ENCODE measurements around the gene NODAL.
"Not testable (repeated sequence)": the region's sequence is repeated elsewhere in the genome, so short reads cannot be mapped to it uniquely, and the experiment has no call there.

NODAL gene

GRCh38 chr10:70441161-70441894 lies at the start of gene NODAL:
Gene NODAL, minus strand, starts transcription at chr10:70441681. Its CDS starts 14 bp downstream, at chr10:70441667.
- no peak for DNase-seq

GRCh38 chr10:70490142-70490541 lies 48.7 kb upstream of the NODAL start:
- DNase-seq: no peak

- DNase-seq: no peak
Measured at GRCh38 chr10:70487824-70488223, 46.3 kb upstream of the NODAL start.

- DNase-seq: not testable (repeated sequence)
Measured at GRCh38 chr10:70483872-70484271, 42.4 kb upstream of the NODAL start.

DNA sequence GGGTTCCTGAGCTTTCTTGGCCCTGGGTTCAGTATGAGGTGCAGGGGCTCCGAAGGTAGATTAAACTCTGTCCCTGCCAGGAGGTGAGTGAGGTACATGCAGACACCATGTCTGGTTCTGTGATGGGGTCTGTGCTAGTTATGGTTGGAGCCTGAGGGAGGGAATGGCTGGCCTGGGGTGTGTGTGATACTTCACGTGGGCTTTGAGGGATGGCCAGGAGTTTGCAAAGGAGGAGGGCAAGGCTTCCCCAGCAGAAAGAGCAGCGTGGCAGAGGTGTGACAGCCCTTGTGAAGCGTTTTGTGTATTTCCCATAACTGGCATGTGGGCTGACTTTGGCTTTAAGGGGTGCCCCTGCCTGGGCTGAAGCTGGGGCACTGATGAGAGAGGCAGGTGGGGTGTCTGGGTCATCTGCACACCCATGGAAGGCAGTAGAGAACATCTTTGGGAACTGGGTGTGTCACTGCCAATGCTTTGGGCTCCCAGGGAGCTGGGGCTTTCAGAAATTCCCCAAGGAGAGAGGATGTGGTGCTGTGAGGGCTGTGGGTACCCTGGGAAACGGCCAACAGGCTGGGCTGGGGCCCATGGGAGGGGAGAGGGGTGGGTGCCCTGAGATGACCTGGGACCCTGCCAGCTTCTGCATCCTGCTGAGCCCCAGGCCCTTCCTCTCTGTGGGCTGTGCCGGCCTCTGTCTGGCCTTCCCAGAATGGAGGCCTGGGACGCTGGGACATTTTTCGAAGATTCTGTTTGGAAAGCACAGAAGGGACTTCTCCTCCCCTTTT lies 41.7 kb upstream of the NODAL start:
- DNase-seq: no peak

DNA sequence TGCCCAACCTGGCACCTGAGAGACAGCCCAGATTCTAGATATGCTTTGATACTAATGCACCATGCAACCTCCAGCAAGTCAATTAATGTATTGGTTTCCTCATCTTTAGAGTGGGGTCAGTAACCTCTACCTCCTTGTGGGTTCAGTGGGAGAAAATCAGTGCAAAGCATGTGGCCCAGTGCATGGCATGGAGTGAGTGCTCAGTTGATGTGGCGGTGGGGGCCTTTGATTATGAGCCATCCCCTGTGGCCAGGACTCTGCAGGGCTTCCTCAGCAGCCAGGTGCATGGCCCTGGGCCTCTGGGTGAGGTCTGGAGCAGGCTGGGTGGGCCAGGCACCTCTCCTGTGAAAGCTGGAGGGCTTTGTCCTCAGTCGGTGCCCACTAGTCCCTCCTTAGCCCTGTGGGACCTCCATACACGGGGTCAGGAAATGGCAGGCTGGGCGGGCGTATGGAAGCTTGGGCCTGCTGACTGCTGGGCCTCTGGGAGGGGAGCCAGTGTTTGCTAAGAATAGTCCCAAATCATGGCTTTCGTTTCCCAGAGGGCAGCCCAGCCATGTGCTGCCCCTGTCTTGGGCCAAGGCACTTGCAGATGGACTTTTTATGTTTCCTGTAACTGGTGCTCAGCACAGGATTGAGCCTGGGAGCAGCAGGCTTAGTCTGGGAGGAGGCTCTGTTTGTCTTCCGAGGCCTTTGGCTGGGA lies 40.5 kb upstream of the NODAL start:
- no peak for DNase-seq

GRCh38 chr10:70481105-70481504 lies 39.6 kb upstream of the NODAL start:
- no peak for DNase-seq

- no peak for DNase-seq
Measured at GRCh38 chr10:70480239-70480861, 38.9 kb upstream of the NODAL start.

DNA sequence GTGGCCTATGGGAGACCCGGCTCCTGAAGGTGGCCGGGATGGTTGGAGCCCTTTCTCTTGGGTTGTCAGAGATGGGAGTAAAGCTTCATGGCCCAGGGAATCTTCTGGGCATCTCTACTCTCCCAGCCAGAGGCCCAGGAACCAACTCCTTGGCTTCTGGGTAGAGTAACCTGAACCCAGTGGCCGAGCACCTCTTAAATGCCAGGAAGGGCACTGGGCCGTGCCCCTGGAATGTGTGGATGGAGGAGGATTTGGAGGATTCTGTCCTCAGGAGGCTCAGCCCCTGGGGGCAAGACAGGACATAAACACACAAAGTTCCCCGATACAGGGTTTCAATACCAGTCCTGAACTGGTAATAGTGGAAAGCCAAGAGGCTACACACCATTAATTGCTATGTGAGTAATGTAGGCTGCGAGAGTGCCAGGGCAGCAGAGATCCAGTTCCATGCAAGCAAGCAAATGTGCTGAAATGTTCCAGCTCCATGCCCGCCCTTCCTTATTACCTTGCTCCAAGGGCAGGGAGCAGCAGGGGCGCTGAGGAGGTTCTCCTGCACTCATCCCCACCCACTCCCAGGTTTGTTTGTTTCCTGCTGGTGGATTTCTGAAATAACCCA lies 38.3 kb upstream of the NODAL start:
- no peak for DNase-seq

GRCh38 chr10:70479165-70479581 lies 37.7 kb upstream of the NODAL start:
- no peak for DNase-seq

DNA sequence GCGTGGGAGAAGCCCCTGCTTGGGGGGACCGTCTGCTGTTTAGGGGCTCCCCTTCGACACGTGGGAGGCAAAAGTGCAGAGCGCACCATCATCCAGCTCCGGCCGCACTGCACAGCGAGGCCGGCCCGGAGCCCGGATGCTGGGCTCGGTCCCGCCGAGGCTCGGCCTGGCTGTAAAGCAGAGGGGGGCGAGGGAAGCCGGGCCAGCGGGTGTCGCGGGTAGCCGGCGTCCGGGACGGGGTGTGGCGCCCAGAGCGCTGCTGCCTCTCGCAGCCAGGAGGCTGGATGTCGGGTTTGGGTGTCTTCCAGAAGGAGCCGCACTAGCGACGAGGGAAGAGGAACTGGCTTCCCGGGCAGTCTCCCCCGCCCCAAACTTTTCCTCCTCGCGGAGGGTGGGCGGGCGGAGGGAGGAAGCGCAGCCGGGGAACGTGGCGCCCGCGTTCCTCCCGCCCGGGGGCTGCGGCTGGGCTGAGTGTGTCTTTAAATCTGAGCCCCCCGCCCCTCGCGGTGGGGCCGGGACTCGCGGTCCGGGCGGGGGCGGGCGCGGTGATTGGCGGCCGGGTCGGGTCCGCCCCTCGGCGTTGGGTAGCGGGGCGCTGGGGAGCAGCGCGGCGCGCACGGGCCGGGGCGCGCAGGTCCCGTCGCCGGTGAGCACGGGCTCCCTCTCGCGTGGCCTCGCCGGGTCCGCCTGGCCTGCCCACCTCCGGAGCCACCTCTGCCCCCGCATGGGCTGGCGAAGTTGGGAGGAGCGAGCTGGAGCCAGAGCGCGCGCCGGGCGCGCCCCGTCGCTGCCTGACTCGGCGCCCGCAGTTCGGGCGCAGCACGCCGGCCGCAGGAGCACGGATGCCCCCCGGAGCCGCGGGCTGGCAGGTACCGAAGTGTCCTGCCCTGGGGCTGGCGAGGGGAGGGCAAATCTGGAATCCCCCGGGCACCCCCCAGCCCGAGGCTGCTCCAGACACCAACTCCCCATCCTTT lies 37.0 kb upstream of the NODAL start, which contains the start of gene PALD1:
Gene PALD1 (plus strand): TSS at position 577 of the 974 bp plus-strand sequence. CDS start 47,185 bp downstream, outside the sequence.
- no peak for DNase-seq

- no peak for DNase-seq
Measured at GRCh38 chr10:70477661-70478162, 36.2 kb upstream of the NODAL start.

- DNase-seq: no peak
Measured at GRCh38 chr10:70476249-70477035, 35.0 kb upstream of the NODAL start.

- DNase-seq: no peak
Measured at GRCh38 chr10:70475661-70476060, 34.2 kb upstream of the NODAL start.

DNA sequence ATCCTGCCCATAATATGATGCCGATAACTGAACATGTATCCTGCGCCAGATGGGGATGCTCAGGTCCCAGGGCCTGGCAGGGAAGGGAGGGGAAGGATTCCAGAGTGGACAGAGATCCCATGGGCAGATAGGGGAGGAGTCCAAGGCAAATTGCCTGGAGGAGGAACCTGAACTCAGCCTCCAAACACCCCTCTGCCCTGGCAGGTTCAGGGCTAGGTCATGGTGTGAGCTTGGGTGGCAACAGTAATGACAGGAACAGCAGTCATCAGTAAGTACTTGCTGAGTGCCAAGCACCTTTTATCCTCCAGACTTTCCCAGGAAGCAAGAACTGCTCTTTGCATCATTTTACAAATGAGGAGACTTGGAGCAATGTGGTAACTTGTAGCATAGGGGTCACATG lies 33.3 kb upstream of the NODAL start:
- DNase-seq: no peak

- no peak for DNase-seq
Measured at GRCh38 chr10:70472799-70473454, 31.4 kb upstream of the NODAL start.

- DNase-seq: no peak
Measured at GRCh38 chr10:70466951-70467350, 25.5 kb upstream of the NODAL start.

- no peak for DNase-seq
Measured at GRCh38 chr10:70465832-70466231, 24.4 kb upstream of the NODAL start.

DNA sequence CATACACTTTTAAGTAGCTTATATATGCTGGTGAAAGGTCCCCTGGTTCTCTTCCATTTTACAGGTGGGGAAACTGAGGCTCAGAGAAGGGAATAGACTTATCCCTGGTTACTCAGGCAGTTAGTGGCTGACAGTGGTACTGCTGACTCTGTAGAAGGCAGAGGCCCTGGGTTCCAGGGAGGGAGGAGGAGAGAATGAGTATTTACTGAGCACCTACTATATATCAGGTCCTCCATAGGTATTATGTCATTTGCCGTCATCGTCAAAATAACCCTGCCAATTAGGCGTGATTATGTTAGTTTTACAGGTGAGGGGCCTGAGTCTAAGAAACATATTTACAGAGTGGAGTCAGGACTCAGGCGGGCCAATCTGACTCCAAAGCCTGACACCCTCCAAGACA lies 23.8 kb upstream of the NODAL start:
- DNase-seq: no peak
